Keratinocyte (primary cell): ENCODE data around the gene MAPT. TPM values are rescaled to one million over a fixed set of nuclear protein-coding genes. Genes with fewer than 3 reads are reported as not detected.
"Not testable (repeated sequence)": the region's sequence is repeated elsewhere in the genome, so short reads cannot be mapped to it uniquely, and the experiment has no call there.

Experiments used
- DNase-seq: peaks from one replicate; pipeline ENCODE4 v3.0.0-alpha.2; 2011; ENCODE audit warnings: low read depth, missing footprints, low spot score
- FAIRE-seq: peaks from 2 replicates; lab custom pipeline; 2011; peaks lifted over from hg19 to GRCh38; lab: Jason Lieb, UNC
- H2AFZ ChIP-seq: 2 replicates; pipeline ENCODE4 v1.6.0; 2012; ENCODE audit warnings: low read length, control low read depth, inconsistent platforms; ENCODE audit not compliant: control insufficient read depth
- H3K27ac ChIP-seq: 2 replicates; pipeline ENCODE4 v1.5.1; 2011; ENCODE audit warnings: low read length; ENCODE audit not compliant: control insufficient read depth, insufficient read depth
- H3K27me3 ChIP-seq: 3 replicates; pipeline ENCODE4 v1.6.0; 2011; ENCODE audit warnings: low read length; ENCODE audit not compliant: control insufficient read depth, insufficient read depth; ENCODE audit errors: extremely low read depth
- H3K36me3 ChIP-seq, 2 experiments: 2 replicates in 1 of 2; 3 replicates in 1 of 2; pipeline ENCODE4 v1.5.1; 2011; ENCODE audit warnings: low read length in 2 of 2, mild to moderate bottlenecking in 1 of 2; ENCODE audit not compliant: control insufficient read depth in 2 of 2, insufficient read depth in 2 of 2; ENCODE audit errors: extremely low read depth in 1 of 2
- H3K4me1 ChIP-seq: 3 replicates; pipeline ENCODE4 v1.5.1; 2011; ENCODE audit warnings: low read length; ENCODE audit not compliant: control insufficient read depth, insufficient read depth; ENCODE audit errors: extremely low read depth
- H3K4me2 ChIP-seq: 3 replicates; pipeline ENCODE4 v1.6.0; 2011; ENCODE audit warnings: low read depth, low read length; ENCODE audit not compliant: control insufficient read depth, insufficient read depth; ENCODE audit errors: extremely low read depth
- H3K4me3 ChIP-seq, 3 experiments: fragments of 200-600 bp in 1 of 3; sonication (generic) in 1 of 3; 2 replicates in 2 of 3; 3 replicates in 1 of 3; pipeline ENCODE4 v1.5.1; 2011 to 2016; ENCODE audit warnings: low read length in 3 of 3, mild to moderate bottlenecking in 3 of 3, control low read depth in 2 of 3, inconsistent platforms in 1 of 3, low read depth in 1 of 3, mixed read lengths in 1 of 3, mixed run types in 1 of 3, moderate library complexity in 1 of 3; ENCODE audit not compliant: control insufficient read depth in 2 of 3, insufficient read depth in 2 of 3; ENCODE audit errors: extremely low read depth in 1 of 3
- H3K79me2 ChIP-seq: 2 replicates; pipeline ENCODE4 v1.6.0; 2012; ENCODE audit warnings: low read length; ENCODE audit not compliant: control insufficient read depth, insufficient read depth
- H3K9ac ChIP-seq: 3 replicates; pipeline ENCODE4 v1.6.0; 2011; ENCODE audit warnings: low read length; ENCODE audit not compliant: control insufficient read depth, insufficient read depth; ENCODE audit errors: extremely low read depth
- H3K9me1 ChIP-seq: 3 replicates; pipeline ENCODE4 v1.6.0; 2011; ENCODE audit warnings: low read length; ENCODE audit not compliant: control insufficient read depth, insufficient read depth; ENCODE audit errors: extremely low read depth
- H3K9me3 ChIP-seq: 2 replicates; pipeline ENCODE4 v1.5.1; 2012; ENCODE audit warnings: low read depth, low read length; ENCODE audit not compliant: control insufficient read depth
- H4K20me1 ChIP-seq: 3 replicates; pipeline ENCODE4 v1.6.0; 2011; ENCODE audit warnings: low read length; ENCODE audit not compliant: control insufficient read depth, insufficient read depth; ENCODE audit errors: extremely low read depth
- CTCF ChIP-seq, 3 experiments: IDR thresholded peaks in 1 of 3; conservative IDR thresholded peaks in 1 of 3; optimal IDR thresholded peaks in 1 of 3; 2 replicates in 2 of 3; 3 replicates in 1 of 3; pipeline versions ENCODE3 to v1.5.1; 2011; ENCODE audit warnings: low read length in 3 of 3, mild to moderate bottlenecking in 3 of 3, moderate library complexity in 2 of 3, control low read depth in 1 of 3, inconsistent platforms in 1 of 3; ENCODE audit not compliant: insufficient read depth in 2 of 3; ENCODE audit errors: extremely low read depth in 1 of 3
- EZH2 ChIP-seq: IDR thresholded peaks from one replicate; pipeline ENCODE4 v1.6.1; 2012; ENCODE audit warnings: inconsistent platforms, mild to moderate bottlenecking, low read length, moderate library complexity
- dilution Hi-C: fragments of 300-500 bp; cut with MboI; formaldehyde crosslinking; loops from one replicate; pipeline ENCODE4 v1.7.0; 2020; ENCODE audit warnings: low sequenced_read_pairs; ENCODE audit not compliant: extremely low pct_ligation_motif_present
- polyA plus RNA-seq, 5 experiments: library from polyadenylated mRNA; depleted of rRNA in 3 of 5; stranded (reverse) in 3 of 5; stranded (forward) in 1 of 5; unstranded in 1 of 5; fragments of >200 nt; gene quantifications; 1 replicate in 1 of 5; 2 replicates in 3 of 5; 3 replicates in 1 of 5; pipeline versions ENCODE4 v1.2.1 to v1.2.3, GENCODE V29; 2011 to 2012; ENCODE audit warnings: missing spikeins in 2 of 5, low read depth in 1 of 5, low replicate concordance in 1 of 5

Gene MAPT
- polyA plus RNA-seq, 1 donor (not counting 4 experiments of a cell fraction or from before 2014, with no cell fraction given), result 0.08 TPM

- DNase-seq, result no peak
- Histone ChIP-seq H3K4me3 (no peak overlapping the region), H3K79me2 (no peaks in the 10 kb centered on the region), H4K20me1 (no peaks in the 10 kb centered on the region), H3K27ac (no peak overlapping the region), H3K9me1 (no peaks in the 10 kb centered on the region), H3K9me3 (no peaks in the 10 kb centered on the region), H3K27me3 (peaks cover 9% of the 10 kb centered on the region), H3K4me1 (no peaks in the 10 kb centered on the region), H3K9ac (no peak overlapping the region), H2AFZ (no peak overlapping the region), H3K4me2 (no peak overlapping the region), H3K36me3 (no peaks in the 10 kb centered on the region)
- no peak for FAIRE-seq
- TF ChIP-seq CTCF (optimal IDR thresholded peaks at IDR 0.05 in 1 of 3, IDR thresholded peaks at IDR 0.05 in 1 of 3, conservative IDR thresholded peaks at IDR 0.05 in 1 of 3; ENCODE audit: extremely low read depth in 1 of 3, insufficient read depth in 2 of 3, low read length in 3 of 3) (no peak), EZH2 (no peak)
- dilution Hi-C loops, result no loop called here
Measured at GRCh38 chr17:46003907-46004748, 109.8 kb downstream of the MAPT start.

GRCh38 chr17:46006082-46006481 lies 111.7 kb downstream of the MAPT start:
- H3K79me2 ChIP-seq, H3K27me3 ChIP-seq, H4K20me1 ChIP-seq, H3K4me1 ChIP-seq, H3K4me2 ChIP-seq, H3K36me3 ChIP-seq, DNase-seq, FAIRE-seq, H3K9me1 ChIP-seq, H2AFZ ChIP-seq, H3K9me3 ChIP-seq, H3K27ac ChIP-seq, dilution Hi-C loops, H3K4me3 ChIP-seq, H3K9ac ChIP-seq: not testable (repeated sequence)
